Ascending aorta (tissue), 2 donors: ENCODE results near the gene ATAD3A. TPM values are rescaled to one million over a fixed set of nuclear protein-coding genes. Genes with fewer than 3 reads are reported as not detected.
A peak's percentile ranks its signal among the peaks of the same experiment; 100 is the strongest.

Source experiments
- DNase-seq, 2 donors: peaks; one replicate each; pipeline ENCODE4 v3.0.0-alpha.2; 2019; ENCODE audit warnings: low spot score in 2 of 2
- H3K27ac ChIP-seq, 2 donors: fragments of 200-600 bp; sonication (generic); one replicate each; pipeline ENCODE4 v1.5.1; 2016 to 2017; ENCODE audit warnings: mild to moderate bottlenecking in 1 of 2
- H3K27me3 ChIP-seq: fragments of 200-600 bp; sonication (generic); one replicate; pipeline ENCODE4 v1.5.1; 2017
- H3K36me3 ChIP-seq, 2 donors: fragments of 200-600 bp; sonication (generic); one replicate each; pipeline ENCODE4 v1.5.1; 2016
- H3K4me1 ChIP-seq, 2 donors: fragments of 200-600 bp; sonication (generic); one replicate each; pipeline ENCODE4 v1.5.1; 2016 to 2017; ENCODE audit warnings: mild to moderate bottlenecking in 1 of 2
- H3K4me3 ChIP-seq, 2 donors: fragments of 200-600 bp; sonication (generic); one replicate each; pipeline ENCODE4 v1.5.1; 2016 to 2017; ENCODE audit warnings: mild to moderate bottlenecking in 1 of 2
- H3K9me3 ChIP-seq, 2 donors: fragments of 200-600 bp; sonication (generic); one replicate each; pipeline ENCODE4 v1.5.1; 2016
- intact Hi-C: fragments of 100-400 bp; cut with DNase I; formaldehyde crosslinking; loops from one replicate; pipeline ENCODE4 v1.15.1; 2023
- total RNA-seq: library from RNA; depleted of rRNA; stranded (reverse); fragments of >200 nt; gene quantifications from one replicate; pipeline ENCODE4 v1.1.0, GENCODE V29; 2016
- TF ChIP-seq, protein P1 (sequence below), 3 experiments: fragments of 200-600 bp in 2 of 3; fragments of 450-650 bp in 1 of 3; sonication (generic) in 2 of 3; IDR thresholded peaks; one replicate each; pipeline ENCODE4 v1.5.1; 2016 to 2019; ENCODE audit warnings: antibody characterized with exemption in 3 of 3, mild to moderate bottlenecking in 1 of 3, moderate library complexity in 1 of 3

ATAD3A gene
- total RNA-seq, 1 donor from 2014 or later = 46.3 TPM

DNA sequence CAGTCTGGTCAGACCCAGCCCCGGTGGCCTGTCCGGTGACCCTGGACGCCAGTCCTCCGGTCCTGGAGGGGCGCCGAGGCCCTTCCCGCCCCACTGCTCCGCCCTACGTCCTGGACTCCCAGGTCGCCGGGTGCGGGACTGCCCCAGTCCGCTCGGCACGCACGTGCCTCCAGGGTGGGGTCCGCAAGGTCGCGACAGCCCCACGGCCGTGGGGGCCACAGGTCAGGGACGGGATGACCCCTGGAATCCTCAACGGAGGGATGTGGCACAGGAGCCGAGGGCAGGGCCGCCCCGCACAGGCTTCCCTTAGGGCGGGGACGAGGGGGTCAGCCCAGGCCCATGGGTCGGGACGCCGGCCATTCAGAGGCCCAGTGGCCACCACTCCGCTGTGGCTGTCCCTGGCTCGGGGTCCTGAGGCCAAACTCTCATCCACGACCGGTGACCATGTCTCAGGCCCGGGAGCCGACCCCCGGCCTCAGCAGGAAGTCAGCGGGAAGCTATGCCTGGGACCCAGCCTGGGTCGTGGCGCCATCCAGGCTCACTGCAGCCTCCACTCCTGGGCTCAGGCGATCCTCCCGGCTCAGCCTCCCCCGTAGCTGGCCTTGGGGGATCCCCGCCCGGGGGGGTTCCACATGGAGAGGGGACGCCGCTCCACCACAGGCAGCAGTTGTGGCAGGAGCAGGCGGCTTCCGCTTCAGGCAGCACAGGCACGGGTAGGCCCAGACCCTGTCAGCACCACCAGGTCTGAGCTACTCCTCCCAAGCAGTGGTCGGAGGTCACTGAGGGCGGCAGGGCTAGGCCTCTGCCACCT is 29.1 kb downstream of the ATAD3A start:
- Histone ChIP-seq H3K4me3 (peak overlapping the region; percentile 87 to 91), H3K9me3 (no peaks in the 10 kb centered on the region), H3K27me3 (no peaks in the 10 kb centered on the region), H3K27ac (peak overlapping the region; percentile 75 to 77), H3K36me3 (peaks cover 3 to 14% of the 10 kb centered on the region in 2 donors), H3K4me1 (peaks cover 3 to 14% of the 10 kb centered on the region in 2 donors)
- TF ChIP-seq, protein P1, sequence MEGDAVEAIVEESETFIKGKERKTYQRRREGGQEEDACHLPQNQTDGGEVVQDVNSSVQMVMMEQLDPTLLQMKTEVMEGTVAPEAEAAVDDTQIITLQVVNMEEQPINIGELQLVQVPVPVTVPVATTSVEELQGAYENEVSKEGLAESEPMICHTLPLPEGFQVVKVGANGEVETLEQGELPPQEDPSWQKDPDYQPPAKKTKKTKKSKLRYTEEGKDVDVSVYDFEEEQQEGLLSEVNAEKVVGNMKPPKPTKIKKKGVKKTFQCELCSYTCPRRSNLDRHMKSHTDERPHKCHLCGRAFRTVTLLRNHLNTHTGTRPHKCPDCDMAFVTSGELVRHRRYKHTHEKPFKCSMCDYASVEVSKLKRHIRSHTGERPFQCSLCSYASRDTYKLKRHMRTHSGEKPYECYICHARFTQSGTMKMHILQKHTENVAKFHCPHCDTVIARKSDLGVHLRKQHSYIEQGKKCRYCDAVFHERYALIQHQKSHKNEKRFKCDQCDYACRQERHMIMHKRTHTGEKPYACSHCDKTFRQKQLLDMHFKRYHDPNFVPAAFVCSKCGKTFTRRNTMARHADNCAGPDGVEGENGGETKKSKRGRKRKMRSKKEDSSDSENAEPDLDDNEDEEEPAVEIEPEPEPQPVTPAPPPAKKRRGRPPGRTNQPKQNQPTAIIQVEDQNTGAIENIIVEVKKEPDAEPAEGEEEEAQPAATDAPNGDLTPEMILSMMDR (IDR thresholded peaks at IDR 0.05) = no peak
- intact Hi-C loops = no loop called here
- no peak for DNase-seq

DNA sequence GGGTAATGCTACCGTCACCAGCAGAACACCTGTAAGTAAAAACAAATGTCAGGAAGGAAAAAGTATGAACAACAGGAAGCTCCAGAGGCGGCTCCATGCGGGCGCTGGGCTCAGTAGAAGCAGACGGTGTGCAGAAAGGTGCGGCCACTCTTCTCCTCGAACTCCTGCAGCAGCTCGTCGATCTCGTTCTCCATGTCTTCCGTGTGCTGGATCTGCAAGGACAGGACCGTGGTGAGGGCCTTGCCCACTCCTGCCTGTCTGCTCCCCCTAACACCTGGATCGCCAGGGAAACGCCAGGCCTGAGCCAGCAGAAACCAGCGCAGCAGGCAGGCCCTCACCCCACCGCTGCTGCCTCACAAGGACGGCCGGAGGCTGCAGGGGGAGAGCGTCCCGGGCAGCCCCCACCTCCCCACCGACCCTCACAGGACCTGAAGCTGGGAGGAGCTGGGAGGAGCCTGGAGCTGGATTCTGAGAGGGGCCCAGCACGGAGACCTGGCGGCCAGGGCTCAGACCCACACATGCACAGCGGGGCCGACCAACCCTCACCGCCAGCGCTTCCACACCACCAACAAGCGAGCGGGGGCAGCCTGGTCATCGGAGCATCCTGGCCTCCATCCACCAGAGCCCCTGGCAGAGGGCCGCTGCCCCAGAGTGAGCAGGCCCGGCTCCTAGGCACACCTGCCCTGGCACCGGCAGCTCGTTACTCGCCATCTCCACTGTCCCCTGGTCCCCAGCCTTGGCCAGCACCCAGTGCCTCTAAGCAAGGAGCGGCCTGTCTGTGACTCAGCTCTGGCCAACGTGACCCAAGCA is 30.2 kb downstream of the ATAD3A start:
- no peaks in the 10 kb centered on the region for H3K27me3 ChIP-seq
- DNase-seq = no peak
- no peaks in the 10 kb centered on the region for H3K9me3 ChIP-seq
- H3K27ac ChIP-seq = no peak overlapping the region
- peaks cover 3 to 14% of the 10 kb centered on the region in 2 donors for H3K36me3 ChIP-seq
- intact Hi-C loops = no loop called here
- H3K4me3 ChIP-seq = no peak overlapping the region
- TF ChIP-seq, protein P1 (IDR thresholded peaks at IDR 0.05) = no peak
- peaks cover 3 to 14% of the 10 kb centered on the region in 2 donors for H3K4me1 ChIP-seq

DNA sequence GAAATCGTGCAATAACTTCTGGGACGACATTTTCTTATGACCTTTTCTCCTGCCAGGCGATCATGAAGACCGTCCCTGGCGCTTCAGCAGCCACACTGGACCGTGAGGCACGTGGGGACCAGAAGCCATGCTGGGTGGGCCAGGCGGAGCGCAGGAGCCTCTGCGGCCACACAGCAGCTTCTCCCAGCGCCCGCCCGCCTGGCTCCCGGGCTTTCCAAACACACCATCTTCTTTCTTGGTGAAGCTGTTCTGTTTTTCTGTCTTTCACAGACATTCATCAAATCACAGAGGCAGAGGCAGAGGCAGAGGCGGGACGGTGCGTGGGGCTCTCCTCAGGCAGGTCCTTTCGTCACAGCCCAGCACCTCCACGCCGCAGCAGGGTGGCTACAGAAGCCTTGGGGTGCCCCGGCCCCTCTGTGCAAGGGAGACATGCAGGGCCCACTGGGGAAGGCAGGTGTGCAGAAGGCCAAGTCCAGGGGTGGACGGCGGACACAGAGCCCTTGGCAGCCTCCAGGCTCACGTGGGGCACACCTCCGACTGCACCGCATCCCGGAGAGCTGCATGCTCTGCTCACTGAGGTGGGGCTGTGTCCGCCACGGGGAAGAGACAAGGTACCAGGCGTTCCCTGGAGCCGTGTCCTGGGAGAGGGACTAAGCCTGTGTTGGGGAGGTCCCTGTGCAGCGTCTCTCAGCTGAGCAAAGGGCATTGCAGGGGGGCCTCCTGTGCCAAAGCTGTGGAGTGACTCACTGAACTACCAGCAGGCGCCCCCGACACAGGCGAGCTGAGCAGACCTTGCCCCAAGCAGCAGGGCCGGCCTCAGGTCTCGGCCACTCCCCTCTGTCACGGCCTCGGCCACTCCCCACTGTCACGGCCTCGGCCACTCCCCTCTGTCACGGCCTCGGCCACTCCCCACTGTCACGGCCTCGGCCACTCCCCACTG is 31.1 kb downstream of the ATAD3A start:
- Histone ChIP-seq H3K27ac (no peak overlapping the region), H3K27me3 (no peaks in the 10 kb centered on the region), H3K9me3 (no peaks in the 10 kb centered on the region), H3K4me3 (no peak overlapping the region), H3K36me3 (peaks cover 3 to 14% of the 10 kb centered on the region in 2 donors), H3K4me1 (peaks cover 3 to 14% of the 10 kb centered on the region in 2 donors)
- intact Hi-C loops = no loop called here
- TF ChIP-seq, protein P1 (IDR thresholded peaks at IDR 0.05) = no peak
- DNase-seq = no peak

DNA sequence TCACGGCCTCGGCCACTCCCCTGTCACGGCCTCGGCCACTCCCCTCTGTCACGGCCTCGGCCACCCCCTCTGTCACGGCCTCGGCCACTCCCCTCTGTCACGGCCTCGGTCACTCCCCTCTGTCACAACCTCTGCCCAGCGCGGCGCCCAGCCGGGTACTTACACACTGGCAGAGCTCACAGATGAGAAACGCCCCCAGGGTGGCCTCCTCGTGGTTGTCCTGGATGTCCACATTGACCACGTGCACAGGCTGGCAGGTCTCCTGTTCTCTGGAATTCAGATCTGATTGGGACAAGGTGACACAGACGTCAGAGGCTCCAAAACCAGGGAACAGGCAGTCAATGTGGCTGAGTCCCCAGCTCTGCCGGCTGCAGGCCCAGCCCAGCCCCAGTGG is 31.7 kb downstream of the ATAD3A start:
- Histone ChIP-seq H3K4me3 (no peak overlapping the region), H3K36me3 (peaks cover 3 to 14% of the 10 kb centered on the region in 2 donors), H3K4me1 (peaks cover 3 to 14% of the 10 kb centered on the region in 2 donors), H3K27ac (no peak overlapping the region), H3K27me3 (no peaks in the 10 kb centered on the region), H3K9me3 (no peaks in the 10 kb centered on the region)
- TF ChIP-seq, protein P1 (IDR thresholded peaks at IDR 0.05) = no peak
- intact Hi-C loops = no loop called here
- no peak for DNase-seq

DNA sequence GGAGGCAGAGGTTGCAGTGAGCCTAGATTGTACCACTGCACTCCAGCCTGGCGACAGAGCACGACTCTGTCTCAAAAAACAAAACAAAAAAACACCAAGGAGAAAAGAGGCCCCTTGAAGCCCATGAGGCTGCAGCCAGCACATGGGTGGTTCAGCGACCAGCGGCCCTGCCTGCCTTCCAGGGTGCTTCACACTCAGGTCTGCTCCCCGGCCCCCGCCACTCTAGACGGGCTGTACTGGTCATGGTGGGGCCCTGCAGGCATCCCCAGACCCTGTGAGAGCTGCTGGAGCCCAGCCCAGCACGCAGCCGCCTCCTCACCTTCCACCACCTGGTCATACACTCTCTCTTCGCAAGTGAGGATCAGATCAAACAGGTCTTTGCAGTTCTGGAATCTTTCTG is 32.6 kb downstream of the ATAD3A start:
- peaks cover 3 to 14% of the 10 kb centered on the region in 2 donors for H3K36me3 ChIP-seq
- no peaks in the 10 kb centered on the region for H3K9me3 ChIP-seq
- H3K27me3 ChIP-seq = no peaks in the 10 kb centered on the region
- TF ChIP-seq, protein P1 (IDR thresholded peaks at IDR 0.05) = no peak
- H3K4me1 ChIP-seq = peaks cover under 1 to 7% of the 10 kb centered on the region in 2 donors
- intact Hi-C loops = no loop called here
- no peak overlapping the region for H3K4me3 ChIP-seq
- DNase-seq = no peak
- H3K27ac ChIP-seq = no peak overlapping the region
